ENCODE data around the gene WASF1. TPM values are rescaled to one million over a fixed set of nuclear protein-coding genes. Genes with fewer than 3 reads are reported as not detected.

Gene WASF1
- total RNA-seq, 2 donors from 2014 or later, result 31.1 to 35.3 TPM

GRCh38 chr6:110098511-110099116 is 80.9 kb downstream of the WASF1 start:
- no peak overlapping the region for H3K27ac Mint-ChIP-seq
- H3K4me1 Mint-ChIP-seq, result peaks cover 24% of the 10 kb centered on the region
- H3K9me3 Mint-ChIP-seq, result no peaks in the 10 kb centered on the region
- 92 to 97% methylated on average over 6 to 7 of the region's 7 CpGs for WGBS, 2 experiments (ENCODE audit: insufficient coverage in 1 of 2, insufficient read length in 1 of 2)
- Histone ChIP-seq H3K36me3 (ENCODE audit: control insufficient read depth, insufficient read depth, low read length) (peaks cover 43% of the 10 kb centered on the region), H3K4me1 (ENCODE audit: control insufficient read depth, insufficient read depth, low read length) (no peaks in the 10 kb centered on the region), H3K9me3 (ENCODE audit: control insufficient read depth, low read length) (no peaks in the 10 kb centered on the region), H3K4me3 (ENCODE audit: low read length) (no peak overlapping the region), H3K27me3 (ENCODE audit: control insufficient read depth, insufficient read depth, low read length, poor library complexity, severe bottlenecking) (no peaks in the 10 kb centered on the region), H3K9ac (ENCODE audit: extremely low read depth, low read length, poor library complexity, severe bottlenecking) (no peak overlapping the region), H3K27ac (ENCODE audit: low read depth, low read length) (no peak overlapping the region)
- no peak overlapping the region for H3K4me3 Mint-ChIP-seq
- peaks cover 34% of the 10 kb centered on the region for H3K36me3 Mint-ChIP-seq (ENCODE audit: low read depth)
- no peak for TF ChIP-seq CTCF (conservative IDR thresholded peaks at IDR 0.05)
- DNase-seq, result no peak
- no peaks in the 10 kb centered on the region for H3K27me3 Mint-ChIP-seq (ENCODE audit: insufficient read depth)

GRCh38 chr6:110097443-110097842 is 82.0 kb downstream of the WASF1 start:
- Histone ChIP-seq H3K36me3 (ENCODE audit: control insufficient read depth, insufficient read depth, low read length) (peaks cover 36% of the 10 kb centered on the region), H3K27me3 (ENCODE audit: control insufficient read depth, insufficient read depth, low read length, poor library complexity, severe bottlenecking) (no peaks in the 10 kb centered on the region), H3K4me1 (ENCODE audit: control insufficient read depth, insufficient read depth, low read length) (no peaks in the 10 kb centered on the region), H3K4me3 (ENCODE audit: low read length) (no peak overlapping the region), H3K9me3 (ENCODE audit: control insufficient read depth, low read length) (no peaks in the 10 kb centered on the region), H3K27ac (ENCODE audit: low read depth, low read length) (peak overlapping the region; percentile 27), H3K9ac (ENCODE audit: extremely low read depth, low read length, poor library complexity, severe bottlenecking) (no peak overlapping the region)
- no peak for DNase-seq
- WGBS, 2 experiments (ENCODE audit: insufficient coverage in 1 of 2, insufficient read length in 1 of 2), result 29 to 38% methylated on average over 2 to 3 of the region's 3 CpGs
- H3K9me3 Mint-ChIP-seq, result no peaks in the 10 kb centered on the region
- H3K27me3 Mint-ChIP-seq (ENCODE audit: insufficient read depth), result no peaks in the 10 kb centered on the region
- no peak for TF ChIP-seq CTCF (conservative IDR thresholded peaks at IDR 0.05)
- H3K27ac Mint-ChIP-seq, result no peak overlapping the region
- H3K4me1 Mint-ChIP-seq, result peaks cover 24% of the 10 kb centered on the region
- no peak overlapping the region for H3K4me3 Mint-ChIP-seq
- peaks cover 28% of the 10 kb centered on the region for H3K36me3 Mint-ChIP-seq (ENCODE audit: low read depth)

- H3K27ac Mint-ChIP-seq, result no peak overlapping the region
- Histone ChIP-seq H3K27ac (ENCODE audit: low read depth, low read length) (no peak overlapping the region), H3K27me3 (ENCODE audit: control insufficient read depth, insufficient read depth, low read length, poor library complexity, severe bottlenecking) (no peaks in the 10 kb centered on the region), H3K9ac (ENCODE audit: extremely low read depth, low read length, poor library complexity, severe bottlenecking) (no peak overlapping the region), H3K9me3 (ENCODE audit: control insufficient read depth, low read length) (no peaks in the 10 kb centered on the region), H3K36me3 (ENCODE audit: control insufficient read depth, insufficient read depth, low read length) (peaks cover 23% of the 10 kb centered on the region), H3K4me3 (ENCODE audit: low read length) (no peak overlapping the region), H3K4me1 (ENCODE audit: control insufficient read depth, insufficient read depth, low read length) (no peaks in the 10 kb centered on the region)
- TF ChIP-seq CTCF (conservative IDR thresholded peaks at IDR 0.05), result no peak
- H3K4me1 Mint-ChIP-seq, result peaks cover 17% of the 10 kb centered on the region
- H3K9me3 Mint-ChIP-seq, result no peaks in the 10 kb centered on the region
- H3K27me3 Mint-ChIP-seq (ENCODE audit: insufficient read depth), result no peaks in the 10 kb centered on the region
- WGBS, 2 experiments (ENCODE audit: insufficient coverage in 1 of 2, insufficient read length in 1 of 2), result 93% methylated on average over 1 of the region's 1 CpG; no CpG with 5 or more reads in 1 of the 2 experiments
- no peak overlapping the region for H3K4me3 Mint-ChIP-seq
- DNase-seq, result no peak
- peaks cover 20% of the 10 kb centered on the region for H3K36me3 Mint-ChIP-seq (ENCODE audit: low read depth)
Measured at GRCh38 chr6:110095935-110096334, 83.5 kb downstream of the WASF1 start.
